Adrenal gland (tissue), 5 donors: ENCODE measurements around the gene PTAR1.

Source experiments
- POLR2A ChIP-seq, 2 donors: fragments of 450-650 bp; IDR thresholded peaks; one replicate each; pipeline ENCODE4 v1.6.1; 2017; ENCODE audit warnings: antibody characterized with exemption in 2 of 2, mild to moderate bottlenecking in 2 of 2, moderate library complexity in 1 of 2
- TF ChIP-seq, protein P1 (sequence below), 6 experiments: fragments of 450-650 bp in 4 of 6; fragments of 200-600 bp in 2 of 6; sonication (generic) in 1 of 6; IDR thresholded peaks; 1 replicate in 5 of 6; 2 replicates in 1 of 6; pipeline versions ENCODE4 v1.5.1 to v1.8.0; 2016 to 2021; ENCODE audit warnings: antibody characterized with exemption in 6 of 6, mild to moderate bottlenecking in 2 of 6, moderate library complexity in 1 of 6
- donor health status: DM: no; HTN: no; CAD: no.

DNA sequence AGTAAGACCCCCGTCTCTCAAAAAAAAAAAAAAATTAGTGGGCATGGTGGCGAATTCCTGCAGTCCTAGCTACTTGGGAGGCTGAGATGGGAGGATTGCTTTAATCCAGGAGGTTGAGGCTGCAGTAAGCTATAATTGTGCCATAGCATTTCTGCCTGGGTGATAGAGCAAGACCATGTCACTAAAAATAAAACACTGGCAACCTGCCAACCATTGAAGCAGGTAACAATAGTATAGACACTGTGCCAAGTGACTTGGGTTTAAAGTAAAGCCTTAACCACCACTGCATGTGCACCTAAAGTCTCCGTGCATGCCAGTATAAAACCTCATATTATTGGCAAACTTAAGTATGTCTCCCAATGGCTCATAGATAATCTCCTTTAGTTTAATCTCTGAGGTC is 84.2 kb downstream of the PTAR1 start:
- no peak for TF ChIP-seq POLR2A (IDR thresholded peaks at IDR 0.05)
- TF ChIP-seq, protein P1, sequence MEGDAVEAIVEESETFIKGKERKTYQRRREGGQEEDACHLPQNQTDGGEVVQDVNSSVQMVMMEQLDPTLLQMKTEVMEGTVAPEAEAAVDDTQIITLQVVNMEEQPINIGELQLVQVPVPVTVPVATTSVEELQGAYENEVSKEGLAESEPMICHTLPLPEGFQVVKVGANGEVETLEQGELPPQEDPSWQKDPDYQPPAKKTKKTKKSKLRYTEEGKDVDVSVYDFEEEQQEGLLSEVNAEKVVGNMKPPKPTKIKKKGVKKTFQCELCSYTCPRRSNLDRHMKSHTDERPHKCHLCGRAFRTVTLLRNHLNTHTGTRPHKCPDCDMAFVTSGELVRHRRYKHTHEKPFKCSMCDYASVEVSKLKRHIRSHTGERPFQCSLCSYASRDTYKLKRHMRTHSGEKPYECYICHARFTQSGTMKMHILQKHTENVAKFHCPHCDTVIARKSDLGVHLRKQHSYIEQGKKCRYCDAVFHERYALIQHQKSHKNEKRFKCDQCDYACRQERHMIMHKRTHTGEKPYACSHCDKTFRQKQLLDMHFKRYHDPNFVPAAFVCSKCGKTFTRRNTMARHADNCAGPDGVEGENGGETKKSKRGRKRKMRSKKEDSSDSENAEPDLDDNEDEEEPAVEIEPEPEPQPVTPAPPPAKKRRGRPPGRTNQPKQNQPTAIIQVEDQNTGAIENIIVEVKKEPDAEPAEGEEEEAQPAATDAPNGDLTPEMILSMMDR (IDR thresholded peaks at IDR 0.05): no peak
